Activated CD4-positive, alpha-beta memory T cell treated with anti-CD3 and anti-CD28 coated beads for 36 hours (primary cell): ENCODE results near the gene ARRDC1. TPM values are rescaled to one million over a fixed set of nuclear protein-coding genes. Genes with fewer than 3 reads are reported as not detected.
"Not testable (repeated sequence)": the region's sequence is repeated elsewhere in the genome, so short reads cannot be mapped to it uniquely, and the experiment has no call there.

Source experiments
- CTCF ChIA-PET: fragments of 350-600 bp; sonication (Branson Sonifier 250); formaldehyde crosslinking; loops from one replicate; lab custom pipeline; 2021; ENCODE audit warnings: antibody characterized with exemption, inconsistent platforms; lab: Charles Lee
- POLR2A ChIA-PET: fragments of 350-600 bp; sonication (Branson Sonifier 250); formaldehyde crosslinking; loops from one replicate; lab custom pipeline; 2021; ENCODE audit warnings: antibody characterized with exemption; lab: Charles Lee
- DNase-seq: peaks from one replicate; pipeline ENCODE4 v3.0.0-alpha.2; 2020
- H3K27ac Mint-ChIP-seq: one replicate; pipeline ENCODE4 v1.8.0; 2021; ENCODE audit warnings: mixed read lengths
- H3K27me3 Mint-ChIP-seq: one replicate; pipeline ENCODE4 v1.8.0; 2021; ENCODE audit warnings: mixed read lengths
- H3K36me3 Mint-ChIP-seq: one replicate; pipeline ENCODE4 v1.8.0; 2021; ENCODE audit warnings: mixed read lengths
- H3K4me1 Mint-ChIP-seq: one replicate; pipeline ENCODE4 v1.8.0; 2021; ENCODE audit warnings: low read depth, mixed read lengths
- H3K4me3 Mint-ChIP-seq: one replicate; pipeline ENCODE4 v1.8.0; 2021; ENCODE audit warnings: mild to moderate bottlenecking, mixed read lengths
- H3K9me3 Mint-ChIP-seq: one replicate; pipeline ENCODE4 v1.8.0; 2021; ENCODE audit warnings: mixed read lengths
- intact Hi-C: fragments of 100-400 bp; cut with micrococcal nuclease; formaldehyde crosslinking; loops from one replicate; pipeline ENCODE4 v1.15.1; 2023
- total RNA-seq, 2 experiments: library from RNA; stranded (reverse); gene quantifications; one replicate each; pipeline ENCODE4 v1.2.3, GENCODE V29; 2021

Gene ARRDC1
- total RNA-seq, 2 experiments from 2014 or later: 38.2 to 40.5 TPM

DNA sequence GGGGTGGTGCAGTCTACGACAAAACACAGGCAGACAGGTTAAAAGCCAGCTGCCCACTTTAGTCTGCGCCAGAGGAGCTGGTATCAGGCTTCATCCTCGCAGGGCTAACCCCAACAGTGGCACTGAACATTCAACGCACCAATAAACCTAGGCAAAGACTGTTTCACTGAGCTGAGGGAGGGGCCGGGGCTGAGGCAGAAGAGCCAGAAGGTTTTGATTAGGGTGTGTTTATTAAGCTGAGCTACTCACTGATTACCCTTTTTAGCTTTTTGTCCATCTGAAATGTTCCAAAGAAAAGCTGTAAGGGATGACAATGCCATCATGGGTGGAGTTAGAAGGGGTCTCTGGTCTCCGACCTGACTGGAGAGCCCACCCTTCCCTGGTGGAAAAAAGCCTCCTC, 16.6 kb upstream of the ARRDC1 start:
- peaks cover 21% of the 10 kb centered on the region for H3K36me3 Mint-ChIP-seq
- peak overlapping the region; percentile 45 for H3K4me3 Mint-ChIP-seq
- H3K4me1 Mint-ChIP-seq: peaks cover 22% of the 10 kb centered on the region
- ChIA-PET CTCF (interaction anchor here (1.7 to 2.4 kb wide), 2 partner anchors 10 to 37 kb away, joined by 6 to 23 read pairs; partner anchors contain the start of genes DPH7 and MRPL41), POLR2A (interaction anchor here (1.2 kb wide), 1 partner anchor 10 kb away, joined by 3 read pairs; the partner anchor contains the start of gene DPH7)
- intact Hi-C loops: no loop called here
- DNase-seq: no peak
- H3K27ac Mint-ChIP-seq: no peak overlapping the region
- H3K27me3 Mint-ChIP-seq: no peaks in the 10 kb centered on the region
- no peaks in the 10 kb centered on the region for H3K9me3 Mint-ChIP-seq

DNA sequence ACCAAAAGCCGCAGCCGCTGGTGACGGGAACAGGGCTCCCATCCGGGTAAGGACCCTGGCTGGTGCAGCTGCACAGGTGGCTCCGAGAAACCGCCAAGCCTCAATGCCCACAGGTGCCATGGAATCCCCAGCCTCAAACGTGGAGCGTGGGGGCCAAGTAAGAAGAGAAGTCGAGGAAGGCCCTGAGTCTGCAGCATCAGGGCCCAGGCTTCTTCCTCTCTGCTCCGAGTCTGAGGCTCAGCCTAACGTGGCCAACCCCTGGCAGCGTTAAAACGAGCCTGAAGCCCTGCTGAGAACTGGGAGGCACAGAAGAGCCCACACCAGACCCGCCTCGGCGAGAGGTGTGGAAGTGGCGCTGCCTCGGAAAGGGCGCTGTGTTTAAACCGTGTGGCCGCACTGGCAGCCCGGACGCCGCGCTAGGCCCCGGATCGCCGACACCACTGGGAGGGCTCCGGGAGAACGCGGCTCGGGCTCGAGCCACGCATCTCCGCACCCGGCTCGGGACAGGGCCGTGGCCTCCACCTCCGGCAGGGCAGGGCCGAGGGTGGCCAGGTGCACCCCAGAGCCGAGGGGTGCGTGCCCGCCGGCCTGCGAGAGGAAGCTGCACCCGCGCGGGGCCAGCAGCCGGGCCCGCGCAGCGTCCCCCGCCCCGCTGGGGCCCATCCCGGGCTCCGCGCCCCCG, 15.9 kb upstream of the ARRDC1 start:
- POLR2A ChIA-PET: interaction anchor here (1.2 kb wide), 1 partner anchor 10 kb away, joined by 9 read pairs; the partner anchor contains the start of gene DPH7
- Mint-ChIP-seq H3K9me3 (no peaks in the 10 kb centered on the region), H3K36me3 (peaks cover 21% of the 10 kb centered on the region), H3K4me1 (peaks cover 22% of the 10 kb centered on the region), H3K27me3 (no peaks in the 10 kb centered on the region), H3K27ac (no peak overlapping the region), H3K4me3 (peak overlapping the region; percentile 81)
- CTCF ChIA-PET: interaction anchor here (2.4 kb wide), 1 partner anchor 11 kb away, joined by 23 read pairs; the partner anchor contains the start of gene DPH7
- intact Hi-C loops: loop anchor here (1.0 to 2.0 kb wide), 3 partner anchors 16 to 39 kb away; partner anchors contain the start of genes ARRDC1, MRPL41 and PNPLA7
- peak; percentile 23 for DNase-seq

GRCh38 chr9:137590123-137590468, 15.4 kb upstream of the ARRDC1 start:
- H3K9me3 Mint-ChIP-seq: no peaks in the 10 kb centered on the region
- no peaks in the 10 kb centered on the region for H3K27me3 Mint-ChIP-seq
- CTCF ChIA-PET: interaction anchor here (1.1 to 1.6 kb wide), 3 partner anchors 11 to 39 kb away, joined by 3 to 11 read pairs (median 4); partner anchors contain the start of genes DPH7 and PNPLA7
- peaks cover 22% of the 10 kb centered on the region for H3K4me1 Mint-ChIP-seq
- peaks cover 21% of the 10 kb centered on the region for H3K36me3 Mint-ChIP-seq
- intact Hi-C loops: loop anchor here (1.0 to 2.0 kb wide), 3 partner anchors 15 to 39 kb away; partner anchors contain the start of genes ARRDC1, MRPL41 and PNPLA7
- H3K4me3 Mint-ChIP-seq: no peak overlapping the region
- DNase-seq: peak; percentile 19
- POLR2A ChIA-PET: interaction anchor here (1.2 kb wide), 1 partner anchor 11 kb away, joined by 9 read pairs; the partner anchor contains the start of gene DPH7
- no peak overlapping the region for H3K27ac Mint-ChIP-seq

DNA sequence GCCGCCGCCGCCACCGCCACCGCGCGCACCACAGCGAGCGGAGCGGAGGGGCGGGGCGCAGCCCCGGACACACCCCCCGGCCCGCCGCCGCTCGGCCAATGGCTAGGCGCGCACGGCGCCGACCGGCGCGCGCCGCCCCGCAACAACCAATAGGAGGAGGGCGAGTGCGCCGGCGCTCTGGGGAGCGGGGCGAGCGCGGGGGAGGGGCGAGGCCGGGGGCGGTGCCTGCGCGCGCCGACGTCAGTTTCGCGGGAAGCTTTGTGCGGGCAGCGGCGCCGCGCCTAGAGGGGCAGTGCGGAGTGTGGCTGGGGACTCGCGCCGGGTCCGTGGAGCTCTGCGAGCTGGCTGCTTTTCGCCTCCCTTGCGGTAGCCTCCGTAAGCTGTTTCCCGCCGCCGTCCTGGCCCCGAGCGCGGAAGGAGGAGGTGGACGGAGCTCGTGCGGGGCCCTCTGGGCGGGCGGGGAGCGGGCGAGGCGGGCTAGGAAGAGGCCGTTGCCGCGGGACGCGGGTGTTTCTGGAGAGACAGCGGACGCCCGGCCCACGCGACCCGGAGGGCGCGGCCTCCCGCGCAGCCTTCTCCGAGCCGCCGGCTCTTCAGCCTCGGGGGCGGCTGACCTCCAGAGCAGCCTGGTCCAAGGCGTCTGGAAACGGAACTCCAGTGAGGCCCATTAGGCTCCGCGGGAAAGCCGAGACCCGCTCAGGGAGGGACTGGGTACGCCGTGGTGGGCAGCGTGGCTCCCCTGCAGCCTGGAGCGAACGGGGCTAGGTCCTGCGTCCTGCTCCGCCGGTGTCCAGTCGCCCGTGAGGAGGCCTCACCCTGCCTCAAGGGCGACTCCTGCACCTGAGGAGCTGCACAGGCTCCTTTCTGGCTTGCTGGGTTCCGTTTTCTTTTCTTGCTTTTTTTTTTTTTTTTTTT, 14.8 kb upstream of the ARRDC1 start, which contains the start of gene ZMYND19:
Gene ZMYND19, minus strand, starts transcription at position 44 of the 915 bp plus-strand sequence. CDS start 249 bp downstream, outside the sequence.
- intact Hi-C loops: loop anchor here (1.0 to 2.0 kb wide), 3 partner anchors 15 to 40 kb away; partner anchors contain the start of genes ARRDC1, MRPL41 and PNPLA7
- DNase-seq: peak; percentile 91

DNA sequence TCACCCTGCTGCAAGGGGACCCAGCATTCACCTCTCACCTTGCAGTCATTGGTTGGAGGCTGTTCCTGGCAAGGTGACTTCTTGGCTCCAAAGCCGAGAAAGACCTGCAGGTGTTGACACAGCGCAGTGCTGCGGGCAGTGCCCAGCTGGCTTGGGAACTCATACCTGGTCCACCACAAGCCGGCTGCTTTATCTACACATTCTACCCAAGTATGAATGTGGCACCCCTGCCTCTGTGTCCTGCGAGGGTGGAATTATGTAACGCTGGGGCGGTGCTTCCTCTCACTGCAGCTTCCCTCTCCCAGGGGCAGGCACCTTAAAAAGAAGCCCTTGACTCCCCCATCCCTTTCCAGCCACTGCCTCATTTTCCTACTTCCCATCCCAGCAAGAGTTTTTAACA, 12.7 kb upstream of the ARRDC1 start:
- CTCF ChIA-PET: interaction anchor here (1.4 kb wide), 1 partner anchor 13 kb away, joined by 3 read pairs; no protein-coding TSS in a partner anchor
- Mint-ChIP-seq H3K4me1 (peaks cover 20% of the 10 kb centered on the region), H3K4me3 (no peak overlapping the region), H3K27me3 (no peaks in the 10 kb centered on the region), H3K9me3 (no peaks in the 10 kb centered on the region), H3K27ac (no peak overlapping the region), H3K36me3 (peaks cover 10% of the 10 kb centered on the region)
- POLR2A ChIA-PET: interaction anchor here (0.6 kb wide), 1 partner anchor 10 kb away, joined by 3 read pairs; no protein-coding TSS in a partner anchor
- no peak for DNase-seq
- intact Hi-C loops: no loop called here

More for the DNA sequence above, 14.8 kb upstream of the ARRDC1 start, which contains the start of gene ZMYND19:
- Mint-ChIP-seq H3K36me3 (peaks cover 19% of the 10 kb centered on the region), H3K4me1 (peaks cover 22% of the 10 kb centered on the region), H3K4me3 (peak within 1 kb of the TSS; percentile 98), H3K27me3 (no peaks in the 10 kb centered on the region), H3K9me3 (no peaks in the 10 kb centered on the region), H3K27ac (peak within 1 kb of the TSS; percentile 86)
- ChIA-PET POLR2A (interaction anchor here (0.5 to 1.5 kb wide), 3 partner anchors 11 to 33 kb away, joined by 4 to 9 read pairs (median 5); partner anchors contain the start of genes DPH7 and EHMT1), CTCF (interaction anchor here (1.1 to 1.6 kb wide), 4 partner anchors 9 to 40 kb away, joined by 3 to 11 read pairs (median 4); partner anchors contain the start of genes DPH7 and PNPLA7)

DNA sequence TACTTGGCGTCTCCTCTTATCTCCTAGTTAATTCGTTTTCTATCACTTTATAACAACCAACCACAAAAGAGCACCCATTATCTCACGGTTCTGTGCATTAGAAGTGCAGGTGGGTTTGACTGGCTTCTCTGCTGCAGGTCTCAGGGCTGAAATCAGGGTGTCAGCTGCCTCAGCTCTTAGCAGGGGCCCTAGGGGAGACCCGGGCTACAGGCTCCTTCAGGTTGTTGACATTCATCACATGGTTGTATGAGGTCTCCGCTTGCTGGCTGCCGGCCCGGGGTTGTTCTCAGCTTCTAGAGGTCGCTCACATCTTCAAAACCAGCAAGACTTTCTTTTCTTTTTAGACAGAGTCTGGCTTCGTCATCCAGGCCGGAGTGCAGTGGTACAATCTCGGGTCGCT, 12.3 kb upstream of the ARRDC1 start:
- CTCF ChIA-PET: interaction anchor here (1.4 kb wide), 1 partner anchor 14 kb away, joined by 3 read pairs; no protein-coding TSS in a partner anchor
- no peaks in the 10 kb centered on the region for H3K9me3 Mint-ChIP-seq
- peaks cover 6% of the 10 kb centered on the region for H3K36me3 Mint-ChIP-seq
- POLR2A ChIA-PET: no interaction called here
- no peak for DNase-seq
- no peak overlapping the region for H3K27ac Mint-ChIP-seq
- no peak overlapping the region for H3K4me3 Mint-ChIP-seq
- H3K4me1 Mint-ChIP-seq: peaks cover 16% of the 10 kb centered on the region
- H3K27me3 Mint-ChIP-seq: no peaks in the 10 kb centered on the region
- intact Hi-C loops: no loop called here

GRCh38 chr9:137596577-137596976, 8.9 kb upstream of the ARRDC1 start:
- POLR2A ChIA-PET, H3K27ac Mint-ChIP-seq: not testable (repeated sequence)

DNA sequence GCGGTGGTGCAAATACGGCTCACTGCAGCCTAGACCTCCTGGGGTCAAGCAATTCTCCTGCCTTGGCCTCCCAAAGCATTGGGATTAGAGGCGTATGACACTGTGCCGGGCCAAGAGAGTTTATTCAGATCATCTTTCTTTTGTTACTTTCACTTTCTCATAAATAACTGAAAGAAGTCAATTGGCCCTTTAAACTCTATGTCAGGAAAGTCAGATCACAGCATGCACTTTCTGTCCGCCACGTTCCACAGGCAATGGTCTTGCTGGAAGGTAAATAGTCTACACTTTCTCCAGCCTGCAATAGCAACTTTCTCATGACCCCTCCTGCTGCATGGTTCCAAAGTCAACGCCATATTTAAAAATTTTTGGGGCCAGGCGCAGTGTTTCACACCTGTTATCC, 6.5 kb upstream of the ARRDC1 start:
- Mint-ChIP-seq H3K36me3 (no peaks in the 10 kb centered on the region), H3K27ac (no peak overlapping the region), H3K4me1 (peaks cover 8% of the 10 kb centered on the region), H3K9me3 (no peaks in the 10 kb centered on the region), H3K4me3 (no peak overlapping the region), H3K27me3 (no peaks in the 10 kb centered on the region)
- no peak for DNase-seq
- CTCF ChIA-PET: no interaction called here
- intact Hi-C loops: no loop called here
- POLR2A ChIA-PET: no interaction called here

More at GRCh38 chr9:137596577-137596976, 8.9 kb upstream of the ARRDC1 start:
- H3K27me3 Mint-ChIP-seq, H3K9me3 Mint-ChIP-seq, H3K36me3 Mint-ChIP-seq, H3K4me1 Mint-ChIP-seq, H3K4me3 Mint-ChIP-seq, intact Hi-C loops, DNase-seq, CTCF ChIA-PET: not testable (repeated sequence)

GRCh38 chr9:137602661-137603060, 2.8 kb upstream of the ARRDC1 start:
- intact Hi-C loops: loop anchor here (10.0 kb wide), 1 partner anchor 1358 kb away; the partner anchor contains the start of gene QSOX2
- POLR2A ChIA-PET: interaction anchor here (0.8 kb wide), 1 partner anchor 10 kb away, joined by 3 read pairs; no protein-coding TSS in a partner anchor
- no peak for DNase-seq
- no peak overlapping the region for H3K4me3 Mint-ChIP-seq
- H3K9me3 Mint-ChIP-seq: no peaks in the 10 kb centered on the region
- H3K27ac Mint-ChIP-seq: no peak overlapping the region
- no peaks in the 10 kb centered on the region for H3K27me3 Mint-ChIP-seq
- CTCF ChIA-PET: interaction anchor here (1.1 kb wide), 1 partner anchor 12 kb away, joined by 4 read pairs; the partner anchor contains the start of gene ZMYND19
- H3K36me3 Mint-ChIP-seq: no peaks in the 10 kb centered on the region
- peaks cover 20% of the 10 kb centered on the region for H3K4me1 Mint-ChIP-seq

- Mint-ChIP-seq H3K4me1 (peaks cover 20% of the 10 kb centered on the region), H3K36me3 (no peaks in the 10 kb centered on the region), H3K9me3 (no peaks in the 10 kb centered on the region), H3K27me3 (no peaks in the 10 kb centered on the region), H3K4me3 (peak overlapping the region; percentile 26), H3K27ac (no peak overlapping the region)
- intact Hi-C loops: loop anchor here (10.0 kb wide), 1 partner anchor 1359 kb away; the partner anchor contains the start of gene QSOX2
- no peak for DNase-seq
- ChIA-PET CTCF (interaction anchor here (1.1 kb wide), 1 partner anchor 13 kb away, joined by 4 read pairs; the partner anchor contains the start of gene ZMYND19), POLR2A (no interaction called here)
Observed at GRCh38 chr9:137603879-137604278, 1.6 kb upstream of the ARRDC1 start.
